ENCODE data around the gene HTR2C. TPM values are rescaled to one million over a fixed set of nuclear protein-coding genes. Genes with fewer than 3 reads are reported as not detected.
"Not testable (repeated sequence)": the region's sequence is repeated elsewhere in the genome, so short reads cannot be mapped to it uniquely, and the experiment has no call there.

HTR2C gene
- not detected for total RNA-seq

DNA sequence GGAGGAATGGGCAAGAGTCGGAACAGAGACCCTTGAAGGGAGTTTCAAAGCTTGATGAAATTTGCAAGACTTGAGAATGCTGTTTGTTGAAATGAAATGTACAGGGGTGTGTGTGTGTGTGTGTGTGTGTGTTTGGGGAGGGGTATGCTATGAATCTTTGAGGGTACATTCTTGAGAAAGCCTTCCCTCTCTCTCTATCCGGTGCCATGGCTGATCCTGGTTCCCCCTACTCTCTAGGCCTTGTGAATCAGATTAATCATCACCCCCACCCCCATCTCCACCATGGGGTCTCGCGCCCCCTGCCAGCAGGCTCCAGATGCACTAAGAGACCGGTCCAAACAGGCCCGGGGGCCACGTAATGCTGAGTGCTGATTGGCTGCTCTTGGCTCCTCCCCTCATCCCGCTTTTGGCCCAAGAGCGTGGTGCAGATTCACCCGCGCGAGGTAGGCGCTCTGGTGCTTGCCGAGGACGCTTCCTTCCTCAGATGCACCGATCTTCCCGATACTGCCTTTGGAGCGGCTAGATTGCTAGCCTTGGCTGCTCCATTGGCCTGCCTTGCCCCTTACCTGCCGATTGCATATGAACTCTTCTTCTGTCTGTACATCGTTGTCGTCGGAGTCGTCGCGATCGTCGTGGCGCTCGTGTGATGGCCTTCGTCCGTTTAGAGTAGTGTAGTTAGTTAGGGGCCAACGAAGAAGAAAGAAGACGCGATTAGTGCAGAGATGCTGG, at the start of gene HTR2C:
TSS of gene HTR2C (plus strand) at position 441 of the 729 bp plus-strand sequence. CDS start 142,851 bp downstream, outside the sequence.
- ATAC-seq, result no peak

DNA sequence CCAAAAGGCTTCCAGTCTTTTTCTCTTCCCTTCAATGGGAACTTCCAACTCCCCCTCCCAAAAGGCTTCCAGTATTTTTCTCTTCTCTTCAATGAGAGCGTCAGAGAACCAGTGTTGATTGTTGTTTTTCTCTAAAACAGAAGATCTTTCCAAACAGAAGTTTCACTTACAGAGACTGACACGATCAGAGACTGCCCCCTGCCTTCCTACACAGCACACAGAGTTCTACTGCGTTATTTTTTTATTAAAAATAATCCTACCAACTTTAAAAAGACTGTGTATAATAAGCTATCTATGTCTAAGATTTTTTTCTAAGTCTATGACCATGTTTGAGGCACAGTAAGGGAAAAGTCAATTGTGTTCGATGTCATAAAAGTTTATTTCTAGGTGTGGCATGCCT, 3.5 kb upstream of the HTR2C start:
- no peak for ATAC-seq

DNA sequence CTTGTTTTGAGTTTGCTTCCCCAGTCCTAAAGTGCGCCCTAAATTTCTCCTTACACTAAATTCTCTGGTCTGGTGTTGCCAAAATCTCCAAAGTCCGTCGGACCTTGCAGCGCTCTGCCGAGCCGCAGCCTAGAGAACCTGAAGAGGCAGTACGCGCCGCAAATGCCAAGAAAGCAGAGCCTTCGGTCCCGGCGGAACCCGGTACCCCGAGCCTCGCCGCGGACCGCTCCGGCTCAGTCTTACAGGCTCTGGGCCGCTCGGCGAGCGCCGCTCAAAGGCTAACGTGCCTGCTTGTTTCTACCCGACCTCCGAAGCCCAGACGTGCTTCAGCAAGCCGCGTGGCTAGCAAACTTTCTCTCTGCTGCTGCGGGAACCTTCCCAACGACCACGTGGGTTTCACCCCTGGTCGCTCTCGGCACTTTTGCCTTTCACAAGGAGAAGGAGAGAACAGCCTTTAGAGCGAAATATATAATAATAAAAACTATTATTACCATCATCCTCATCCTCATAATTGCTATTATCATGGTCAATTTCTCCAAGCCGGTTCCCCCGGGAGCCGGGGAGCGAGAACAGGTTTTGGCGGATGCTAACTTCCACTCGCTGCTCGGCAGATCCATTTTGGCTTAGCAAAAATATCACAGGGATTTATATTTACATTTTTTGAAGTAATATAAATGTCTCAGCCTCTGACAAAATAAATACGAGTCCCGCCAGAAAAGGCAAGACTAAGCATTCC, 2.2 kb upstream of the HTR2C start:
- ATAC-seq, result no peak

DNA sequence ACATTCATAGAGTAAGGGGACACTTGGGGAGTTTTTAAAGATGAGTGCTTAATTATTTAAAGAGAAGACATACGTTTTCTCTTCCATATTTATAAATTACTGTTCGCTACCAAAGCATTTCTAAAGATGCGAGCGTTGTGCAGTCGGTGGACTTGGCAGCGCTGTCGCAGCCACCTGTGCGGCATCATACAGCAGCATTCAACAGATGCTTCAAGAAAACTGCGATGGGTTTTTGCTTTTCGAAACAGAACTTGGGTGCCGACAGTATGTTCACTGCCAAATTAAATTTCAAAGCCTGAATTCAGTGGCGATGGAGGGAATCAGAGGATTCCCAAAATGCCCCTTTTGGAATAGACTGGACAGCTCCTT, 1.6 kb upstream of the HTR2C start:
- no peak for ATAC-seq

DNA sequence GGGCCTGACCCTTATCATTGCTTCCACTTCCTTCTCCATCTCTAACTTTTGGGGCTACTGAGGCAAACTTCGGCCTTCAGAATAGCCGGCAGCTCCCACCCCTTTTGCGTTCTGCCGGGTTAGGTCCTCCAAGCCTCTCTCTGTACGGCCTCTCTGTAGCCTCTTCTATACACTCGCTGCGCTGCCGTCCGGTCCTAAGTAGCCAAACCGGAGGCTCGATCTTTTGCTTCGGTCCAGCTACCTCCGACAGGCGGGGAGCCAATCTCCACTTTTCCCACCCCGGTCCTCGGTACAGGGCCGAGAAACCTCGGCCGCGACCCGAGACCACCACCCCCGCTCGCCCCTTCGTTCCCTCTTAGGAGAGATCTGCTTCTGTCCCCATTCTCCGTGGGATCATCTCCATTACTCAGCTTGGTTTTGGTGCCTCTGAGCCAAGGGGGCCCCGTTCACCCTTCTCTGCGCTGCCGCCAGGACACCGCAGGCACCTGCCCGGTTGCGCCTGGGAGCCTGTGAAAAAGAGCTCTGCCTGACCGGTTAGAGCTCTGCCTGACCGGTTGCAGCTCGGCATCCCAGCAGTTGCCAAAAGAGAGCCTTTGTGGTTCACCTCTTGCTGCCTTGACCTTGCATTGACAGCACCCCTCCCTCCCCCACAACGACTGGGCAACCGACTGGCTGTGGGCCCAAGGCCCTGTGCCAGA, 1.0 kb upstream of the HTR2C start:
- no peak for ATAC-seq

DNA sequence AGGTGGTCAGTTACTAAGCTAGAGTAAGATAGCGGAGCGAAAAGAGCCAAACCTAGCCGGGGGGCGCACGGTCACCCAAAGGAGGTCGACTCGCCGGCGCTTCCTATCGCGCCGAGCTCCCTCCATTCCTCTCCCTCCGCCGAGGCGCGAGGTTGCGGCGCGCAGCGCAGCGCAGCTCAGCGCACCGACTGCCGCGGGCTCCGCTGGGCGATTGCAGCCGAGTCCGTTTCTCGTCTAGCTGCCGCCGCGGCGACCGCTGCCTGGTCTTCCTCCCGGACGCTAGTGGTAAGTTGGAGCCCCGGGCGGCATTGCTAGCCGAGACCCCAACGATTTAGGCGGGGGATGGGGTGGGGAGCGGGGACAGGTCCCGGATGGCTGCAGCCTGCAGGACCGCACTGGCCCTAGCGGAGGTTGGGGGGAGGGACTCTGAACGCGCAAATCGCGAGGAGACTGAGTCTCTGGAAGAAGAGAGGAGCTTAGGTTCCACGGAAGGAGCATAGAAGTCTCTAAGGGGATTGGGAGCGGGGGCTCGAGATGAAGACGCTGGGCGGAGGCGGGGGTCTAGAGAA, 573 bp downstream of the HTR2C start:
- ATAC-seq, result no peak

DNA sequence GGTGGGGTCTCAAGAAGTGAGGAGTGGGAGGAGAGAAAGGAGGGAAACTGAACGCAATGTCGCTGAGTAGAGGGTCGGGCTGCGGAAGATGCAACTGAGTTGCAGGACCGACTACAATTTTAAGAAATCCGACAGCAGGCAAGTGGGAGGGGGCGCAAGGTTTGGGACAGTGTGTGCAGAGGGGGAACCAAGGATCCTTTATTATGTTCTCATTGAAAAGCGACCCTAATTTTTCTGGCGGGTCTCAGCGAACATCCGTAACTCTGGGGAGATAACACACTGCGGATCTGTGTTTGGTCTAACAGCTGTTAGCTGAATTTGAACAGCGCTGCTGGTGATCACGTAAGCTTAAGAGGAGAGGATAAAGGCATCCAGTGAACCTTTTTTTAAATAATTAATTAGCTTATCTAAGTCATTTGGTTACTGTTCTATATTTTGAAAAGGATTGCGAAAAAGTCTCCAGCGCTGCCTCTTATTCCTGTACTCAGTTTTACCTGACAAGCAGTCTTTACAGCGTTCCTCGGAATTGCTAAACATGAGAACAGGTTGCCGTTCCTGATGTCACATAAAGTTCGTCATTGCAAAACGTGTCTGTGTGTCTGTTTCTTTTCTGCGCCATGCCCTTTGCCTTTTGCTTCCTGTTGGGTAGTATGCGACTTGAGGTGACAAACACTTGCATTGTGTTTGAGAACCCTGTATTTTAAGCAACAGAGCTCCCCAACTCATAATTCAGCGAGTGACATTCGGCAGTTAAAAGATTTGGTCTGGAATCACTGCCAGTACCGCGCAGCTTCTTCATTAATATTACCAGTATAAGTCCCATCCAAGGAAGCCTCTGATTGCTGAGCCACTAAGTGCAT, 1.3 kb downstream of the HTR2C start:
- no peak for ATAC-seq

DNA sequence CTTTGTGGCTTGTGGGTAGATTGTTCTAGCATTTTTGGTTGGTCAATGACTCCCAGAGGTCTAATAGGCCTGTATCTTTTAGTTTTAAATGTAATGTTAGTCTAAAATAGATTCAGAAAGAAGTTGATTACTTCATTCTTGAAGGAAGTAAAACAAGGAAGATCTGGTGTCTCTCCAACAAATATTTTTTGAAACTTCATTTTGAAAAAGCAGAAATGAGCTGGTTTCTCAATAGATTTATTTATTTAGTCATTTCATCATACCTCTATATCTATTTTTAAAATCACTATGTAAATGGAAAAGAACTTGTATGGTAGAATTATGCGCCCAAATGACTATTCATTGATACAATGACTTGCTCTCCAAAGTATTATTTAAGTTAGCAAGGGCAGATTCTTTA, 7.2 kb downstream of the HTR2C start:
- ATAC-seq, result no peak

DNA sequence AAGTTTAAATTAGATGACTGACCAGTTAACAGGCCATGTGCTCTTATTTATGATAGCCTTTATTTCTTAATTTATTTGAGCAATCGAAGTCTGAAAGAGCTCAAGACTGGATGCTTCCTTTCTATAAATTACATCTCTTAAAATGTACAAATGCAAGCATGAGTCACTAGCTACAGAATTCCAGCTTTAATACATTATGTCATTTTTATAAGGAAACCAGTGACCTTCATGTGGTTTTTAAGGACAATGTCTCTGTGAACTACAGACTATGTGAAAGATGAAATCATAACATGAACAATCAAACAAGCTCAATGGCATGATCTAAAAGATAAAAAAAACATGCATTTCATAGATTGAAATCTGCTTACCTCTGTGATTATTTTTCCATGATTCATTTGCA, 15.4 kb downstream of the HTR2C start:
- ATAC-seq, result no peak

DNA sequence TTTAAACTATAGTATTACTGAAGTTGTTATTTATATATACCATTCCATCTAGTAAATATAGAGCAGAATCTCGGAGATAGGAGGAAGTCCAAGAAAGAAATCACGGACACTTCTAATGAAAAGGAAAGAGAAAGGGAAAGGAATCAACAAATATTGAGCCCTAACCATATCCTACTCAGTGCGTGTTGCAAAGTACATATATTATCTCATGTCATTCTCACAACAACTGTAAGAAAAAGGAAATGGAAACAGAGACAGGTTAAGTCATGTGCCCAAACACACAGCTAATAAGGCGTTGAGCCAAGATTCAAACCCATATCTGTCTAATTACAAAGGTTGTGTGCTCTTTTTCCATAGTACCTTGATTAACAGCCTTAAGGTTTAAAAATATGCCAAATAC, 16.0 kb downstream of the HTR2C start:
- ATAC-seq, result no peak

DNA sequence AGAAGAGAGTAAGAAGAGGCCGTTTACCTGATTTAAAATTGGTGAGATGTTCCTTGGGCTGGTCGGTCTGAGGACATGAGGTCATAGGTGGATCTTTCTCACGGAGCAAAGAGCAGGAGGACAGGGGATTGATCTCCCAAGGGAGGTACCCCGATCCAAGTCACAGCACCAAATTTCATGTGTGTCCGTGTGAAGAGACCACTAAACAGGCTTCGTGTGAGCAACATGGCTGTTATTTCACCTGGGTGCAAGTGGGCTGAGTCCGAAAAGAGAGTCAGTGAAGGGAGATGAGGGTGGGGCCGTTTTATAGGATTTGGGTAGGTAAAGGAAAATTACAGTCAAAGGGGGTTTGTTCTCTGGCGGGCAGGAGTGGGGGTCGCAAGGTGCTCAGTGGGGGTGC, 22.7 kb downstream of the HTR2C start:
- not testable (repeated sequence) for ATAC-seq

DNA sequence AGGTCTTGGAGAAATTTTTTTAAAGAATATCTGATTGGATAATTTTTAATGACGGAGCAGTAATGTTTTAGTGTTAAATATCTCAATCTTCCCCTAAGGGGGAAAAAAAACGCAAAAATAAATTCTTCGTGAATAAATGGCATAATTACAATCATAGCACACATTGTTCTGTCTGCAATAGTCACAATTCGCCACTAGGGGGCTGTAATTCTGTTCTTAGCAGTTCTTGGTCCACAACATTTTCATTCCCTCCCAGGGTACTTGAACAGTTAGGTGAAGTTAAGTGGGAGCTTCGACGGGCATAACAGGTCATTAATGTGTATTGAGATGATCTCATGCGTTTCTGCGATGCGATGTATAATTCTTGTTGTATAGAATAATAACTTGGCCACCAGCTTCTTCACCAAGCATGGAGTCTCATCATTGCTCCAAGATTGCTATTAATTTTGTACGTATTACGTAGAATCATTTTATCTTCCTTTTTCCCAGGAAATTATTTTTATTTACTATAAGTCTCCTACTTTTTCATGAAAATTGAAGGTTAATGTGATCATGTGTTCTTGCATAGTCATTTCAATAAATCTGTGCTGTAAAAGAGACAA, 27.2 kb downstream of the HTR2C start:
- no peak for ATAC-seq

DNA sequence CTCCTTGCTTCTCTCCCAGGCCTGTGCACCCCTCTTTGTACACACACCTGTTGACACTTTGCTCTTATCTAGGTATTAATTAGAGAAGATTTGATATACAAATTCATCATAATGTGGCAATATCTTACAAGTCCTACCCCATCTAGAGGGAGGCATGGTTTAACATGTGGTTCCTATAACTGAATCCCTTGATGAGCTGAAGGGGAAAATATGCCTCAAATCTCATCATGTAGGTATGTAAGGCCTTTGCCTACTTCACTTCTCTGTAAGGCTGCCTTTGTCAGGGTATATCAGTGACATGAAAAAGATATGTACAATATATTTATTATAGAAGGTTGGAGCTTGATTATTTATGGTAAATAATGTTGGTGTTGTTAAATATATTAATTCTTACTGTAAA, 31.9 kb downstream of the HTR2C start:
- ATAC-seq, result no peak

DNA sequence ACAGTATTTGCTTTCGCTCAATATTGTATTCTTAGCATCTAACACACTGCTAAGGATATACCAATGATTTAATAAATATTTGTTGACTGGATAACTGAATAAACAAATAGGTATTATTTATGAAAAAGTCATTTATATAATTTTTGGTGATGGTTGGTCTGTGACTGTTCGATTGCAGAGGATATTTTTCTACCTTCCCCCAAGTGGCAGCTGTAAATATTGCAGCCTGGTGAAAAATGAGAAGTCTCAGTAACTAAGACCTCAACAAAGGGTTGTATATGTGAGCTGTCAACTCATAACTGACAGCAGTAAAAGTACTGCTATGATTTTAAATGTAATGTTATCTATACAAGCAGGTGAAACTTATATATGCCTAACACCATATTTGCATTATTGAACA, 36.0 kb downstream of the HTR2C start:
- no peak for ATAC-seq

DNA sequence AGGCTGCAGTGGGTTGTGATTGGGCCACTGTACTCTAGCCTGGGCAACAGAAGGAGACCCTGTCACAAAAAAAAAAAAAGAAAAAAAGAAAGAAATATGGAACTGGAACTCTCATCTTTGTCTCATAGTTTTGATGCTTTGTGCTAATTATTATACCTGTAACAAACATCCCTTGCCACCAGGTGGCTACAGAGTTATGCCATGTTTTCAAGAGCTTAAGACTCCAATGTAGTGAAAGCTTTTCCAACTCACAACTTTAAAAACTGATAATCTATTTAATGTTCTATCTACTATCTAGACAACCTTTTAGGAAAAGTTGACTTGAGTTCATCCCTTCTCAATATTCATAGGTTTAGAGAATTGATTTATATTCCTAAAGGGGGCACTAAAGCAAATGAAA, 42.4 kb downstream of the HTR2C start:
- no peak for ATAC-seq

DNA sequence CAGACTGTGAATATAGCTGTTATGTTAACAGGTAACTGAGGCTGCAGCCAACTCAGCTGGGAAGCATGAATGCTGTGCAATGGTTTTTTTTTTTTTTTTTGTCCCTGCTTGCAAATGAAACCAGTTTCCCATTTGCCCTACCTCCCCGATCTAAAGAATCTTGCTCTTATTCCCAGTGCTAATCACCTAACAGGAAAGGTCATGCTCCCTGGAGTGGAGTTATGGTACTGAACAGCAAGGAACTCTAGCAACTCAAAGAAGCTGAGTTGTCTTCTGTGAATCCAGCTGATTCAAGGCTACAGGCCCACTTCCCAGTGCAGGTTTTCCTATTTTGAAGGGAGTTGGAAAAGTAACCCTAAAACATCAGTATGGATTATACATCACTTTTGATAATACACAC, 52.1 kb downstream of the HTR2C start:
- no peak for ATAC-seq

DNA sequence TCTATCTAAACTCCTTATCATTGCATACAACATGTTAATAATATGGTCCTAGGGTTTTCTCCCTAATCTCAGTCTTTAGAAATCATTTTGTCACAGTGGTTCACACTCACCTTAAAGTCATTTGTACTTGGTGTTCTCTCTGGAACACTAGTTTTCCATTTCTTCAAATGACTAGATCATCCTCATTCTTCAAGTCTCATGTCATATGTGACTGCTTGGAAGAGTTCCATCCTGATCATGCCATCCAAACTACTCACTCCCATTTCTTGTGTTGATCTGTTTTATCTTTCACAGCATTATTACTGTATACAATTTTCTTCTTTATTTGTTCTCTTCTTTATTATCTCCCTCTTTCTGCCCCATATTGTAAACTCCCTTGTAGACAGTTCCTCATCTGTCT, 66.5 kb downstream of the HTR2C start:
- ATAC-seq, result no peak

DNA sequence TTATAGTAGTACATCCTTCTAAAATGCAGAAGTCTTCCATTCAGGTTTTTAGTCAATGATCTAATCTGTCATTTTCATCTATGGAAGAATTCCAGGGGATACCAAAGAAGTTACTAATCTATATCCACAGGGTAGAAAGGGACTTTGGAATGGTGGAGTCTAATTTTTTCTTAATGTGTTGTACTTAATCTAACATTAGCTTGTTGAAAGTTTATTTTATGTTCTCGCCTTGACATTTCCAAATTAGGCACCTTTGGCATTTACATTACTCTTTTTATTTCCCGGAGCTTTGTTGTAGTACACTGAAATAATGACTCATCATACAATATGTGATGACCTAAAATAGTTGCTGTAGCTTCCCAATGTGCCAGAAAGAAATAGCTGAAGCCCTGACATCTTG, 91.5 kb downstream of the HTR2C start:
- ATAC-seq, result no peak

DNA sequence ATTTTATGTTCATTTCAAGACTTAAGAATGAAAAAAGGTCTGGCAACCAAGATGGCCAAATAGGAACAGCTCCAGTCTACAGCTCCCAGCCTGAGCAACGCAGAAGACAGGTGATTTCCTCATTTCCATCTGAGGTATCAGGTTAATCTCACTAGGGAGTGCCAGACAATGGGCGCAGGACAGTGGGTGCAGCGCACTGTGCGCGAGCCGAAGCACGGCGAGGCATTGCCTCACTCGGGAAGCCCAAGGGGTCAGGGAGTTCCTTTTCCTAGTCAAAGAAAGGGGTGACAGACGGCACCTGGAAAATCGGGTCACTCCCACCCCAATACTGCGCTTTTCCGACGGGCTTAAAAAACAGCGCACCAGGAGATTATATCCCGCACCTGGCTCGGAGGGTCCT, 116.6 kb downstream of the HTR2C start:
- not testable (repeated sequence) for ATAC-seq

DNA sequence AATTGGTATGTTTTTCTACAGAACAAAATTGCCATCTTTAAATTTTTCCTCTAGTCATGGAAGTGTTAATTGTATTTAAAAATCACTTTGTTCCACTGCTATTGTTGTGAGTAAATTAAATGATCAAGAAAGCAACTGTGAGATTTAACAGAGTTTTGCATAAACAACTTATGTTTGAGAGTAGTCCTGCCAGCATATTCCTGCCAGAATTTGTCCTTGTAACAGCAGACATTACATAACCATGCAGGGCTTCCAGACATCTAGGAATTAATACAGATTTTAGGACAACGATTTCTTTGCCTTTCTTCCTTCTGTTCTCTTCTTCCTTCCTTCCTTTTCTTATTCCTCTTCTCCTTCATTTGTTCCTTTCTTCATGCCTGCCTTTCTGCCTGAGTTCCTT, 125.5 kb downstream of the HTR2C start:
- no peak for ATAC-seq

DNA sequence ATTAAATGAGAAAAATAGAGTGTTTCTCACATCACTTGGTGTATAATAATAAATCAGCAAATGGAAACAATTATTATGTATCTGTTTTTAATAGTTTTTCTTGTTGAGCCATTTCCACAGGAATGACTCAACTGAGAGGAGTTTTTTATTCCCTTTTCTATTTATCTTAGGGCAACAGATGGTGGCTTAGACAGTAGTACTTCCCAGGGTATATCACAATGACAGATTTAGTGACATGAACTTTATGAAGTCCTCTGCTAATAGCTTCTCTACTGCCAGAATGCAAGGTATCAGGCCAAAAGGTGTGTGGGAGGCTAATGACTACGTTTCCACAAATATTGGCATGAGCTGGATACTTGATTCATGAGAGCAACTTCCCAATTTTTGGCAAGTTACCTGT, 126.7 kb downstream of the HTR2C start:
- no peak for ATAC-seq

DNA sequence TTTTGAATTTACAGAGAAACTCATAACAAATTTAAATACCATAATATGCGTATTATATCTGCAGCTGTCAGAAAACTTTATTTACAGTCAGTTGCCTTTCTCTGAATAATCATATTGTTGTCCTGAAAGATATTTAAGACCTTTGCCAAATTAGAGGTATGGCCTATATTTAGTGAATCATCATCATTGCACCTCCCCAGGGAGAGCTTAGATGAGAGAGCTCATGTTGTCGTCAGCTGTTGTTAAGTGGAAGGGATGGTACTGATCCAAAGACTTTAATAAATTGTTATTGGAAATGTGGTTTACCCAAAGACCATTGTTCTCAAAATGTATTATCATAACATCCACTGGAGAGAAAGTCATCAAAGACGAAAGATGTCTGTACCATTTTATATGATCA, 128.6 kb downstream of the HTR2C start:
- no peak for ATAC-seq
